Urothelium cell line (cell line): ENCODE measurements around the gene GNG7.

Experiments used
- DNase-seq: peaks from one replicate; pipeline ENCODE4 v3.0.0; 2011; ENCODE audit warnings: low spot score, mixed read lengths
- FAIRE-seq: peaks from 2 replicates; lab custom pipeline; 2011; peaks lifted over from hg19 to GRCh38; lab: Jason Lieb, UNC

Gene GNG7

GRCh38 chr19:2726904-2727639, 24.6 kb upstream of the GNG7 start:
- FAIRE-seq (no peak), DNase-seq (no peak)

GRCh38 chr19:2726160-2726855, 23.8 kb upstream of the GNG7 start:
- FAIRE-seq: no peak
- DNase-seq: no peak

GRCh38 chr19:2724148-2724557, 21.7 kb upstream of the GNG7 start:
- FAIRE-seq (no peak), DNase-seq (no peak)

- FAIRE-seq (no peak), DNase-seq (no peak)
Measured at GRCh38 chr19:2723747-2724146, 21.3 kb upstream of the GNG7 start.

GRCh38 chr19:2723345-2723715, 20.8 kb upstream of the GNG7 start:
- DNase-seq: no peak
- FAIRE-seq: no peak

GRCh38 chr19:2722541-2723344, 20.2 kb upstream of the GNG7 start:
- DNase-seq: peak; percentile 75
- FAIRE-seq: no peak

GRCh38 chr19:2721570-2722540, 19.4 kb upstream of the GNG7 start:
- FAIRE-seq (no peak), DNase-seq (no peak)

GRCh38 chr19:2720777-2721569, 18.5 kb upstream of the GNG7 start, which contains the start of gene DIRAS1:
DIRAS1 (minus strand) TSS chr19:2721372; CDS start chr19:2717806, 3,566 bp downstream.
- FAIRE-seq (no peak), DNase-seq (peak; percentile 37)

GRCh38 chr19:2719920-2720776, 17.7 kb upstream of the GNG7 start:
- FAIRE-seq (no peak), DNase-seq (no peak)

GRCh38 chr19:2719232-2719735, 16.8 kb upstream of the GNG7 start:
- DNase-seq (no peak), FAIRE-seq (no peak)

- FAIRE-seq (no peak), DNase-seq (no peak)
Measured at GRCh38 chr19:2717638-2718541, 15.4 kb upstream of the GNG7 start.

- no peak for DNase-seq
- FAIRE-seq: no peak
Measured at GRCh38 chr19:2716722-2717637, 14.5 kb upstream of the GNG7 start.

GRCh38 chr19:2716275-2716650, 13.8 kb upstream of the GNG7 start:
- no peak for DNase-seq
- FAIRE-seq: no peak

GRCh38 chr19:2715470-2716274, 13.2 kb upstream of the GNG7 start:
- FAIRE-seq (no peak), DNase-seq (no peak)

- no peak for DNase-seq
- FAIRE-seq: no peak
Measured at GRCh38 chr19:2714531-2715269, 12.2 kb upstream of the GNG7 start.
